Activated CD4-positive, alpha-beta T cell treated with anti-CD3 and anti-CD28 coated beads for 36 hours (primary cell): ENCODE measurements around the gene AHCYL2. TPM values are rescaled to one million over a fixed set of nuclear protein-coding genes. Genes with fewer than 3 reads are reported as not detected.

Experiments used
- ATAC-seq: fragments of 200-7000 bp; cut with Tn5 transposase; one replicate; pipeline ENCODE4 v1.10.0; 2021; ENCODE audit warnings: mild to moderate bottlenecking, moderate library complexity
- CTCF ChIA-PET: fragments of 350-600 bp; sonication (Branson Sonifier 250); formaldehyde crosslinking; loops from one replicate; lab custom pipeline; 2021; ENCODE audit warnings: antibody characterized with exemption; lab: Charles Lee
- POLR2A ChIA-PET: fragments of 350-600 bp; sonication (Branson Sonifier 250); formaldehyde crosslinking; loops from one replicate; lab custom pipeline; 2021; ENCODE audit warnings: antibody characterized with exemption, inconsistent platforms; lab: Charles Lee
- DNase-seq: peaks from one replicate; pipeline ENCODE4 v3.0.0-alpha.2; 2020
- H3K27ac Mint-ChIP-seq: one replicate; pipeline ENCODE4 v1.8.0; 2021; ENCODE audit warnings: mixed read lengths
- H3K27me3 Mint-ChIP-seq: one replicate; pipeline ENCODE4 v1.8.0; 2021; ENCODE audit warnings: mixed read lengths
- H3K36me3 Mint-ChIP-seq: one replicate; pipeline ENCODE4 v1.8.0; 2021; ENCODE audit warnings: low read depth, mixed read lengths
- H3K4me1 Mint-ChIP-seq: one replicate; pipeline ENCODE4 v1.8.0; 2021; ENCODE audit warnings: mixed read lengths
- H3K4me3 Mint-ChIP-seq: one replicate; pipeline ENCODE4 v1.8.0; 2021; ENCODE audit warnings: mild to moderate bottlenecking, moderate library complexity, mixed read lengths
- H3K9me3 Mint-ChIP-seq: one replicate; pipeline ENCODE4 v1.8.0; 2021; ENCODE audit warnings: low read depth, mixed read lengths
- intact Hi-C, 2 experiments: fragments of 100-400 bp; cut with DNase I in 1 of 2; cut with micrococcal nuclease in 1 of 2; formaldehyde crosslinking; loops; one replicate each; pipeline versions ENCODE4 v1.14.2 to v1.15.1; 2022 to 2024; cut with DNase I, micrococcal nuclease
- total RNA-seq, 2 experiments: library from RNA; stranded (reverse); gene quantifications; one replicate each; pipeline ENCODE4 v1.2.3, GENCODE V29; 2021

AHCYL2 gene
- total RNA-seq, 2 experiments from 2014 or later, result 14.1 to 14.9 TPM

DNA sequence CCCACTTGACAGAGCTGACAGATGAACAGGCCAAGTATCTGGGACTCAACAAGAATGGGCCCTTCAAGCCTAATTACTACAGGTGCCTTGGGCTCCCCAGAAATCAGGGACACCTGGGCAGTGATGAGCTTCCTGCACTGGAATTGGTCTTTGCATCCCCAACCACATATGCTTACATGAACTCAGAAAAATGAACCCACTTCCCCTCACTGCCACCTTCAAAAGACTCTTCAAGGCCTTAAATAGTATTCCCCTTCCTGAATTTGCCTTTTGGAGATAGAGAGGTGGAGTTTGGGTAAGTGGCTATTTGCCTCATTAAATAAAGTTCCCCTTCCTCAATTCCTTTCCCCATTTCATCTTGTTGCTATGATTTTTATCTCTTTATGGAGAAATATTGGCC lies 201.7 kb downstream of the AHCYL2 start:
- peak overlapping the region; percentile 13 for H3K27ac Mint-ChIP-seq
- POLR2A ChIA-PET, result interaction anchor here (1.4 kb wide), 1 partner anchor 8 kb away, joined by 4 read pairs; the partner anchor contains the start of gene STRIP2
- CTCF ChIA-PET, result interaction anchor here (1.5 kb wide), 1 partner anchor 12 kb away, joined by 4 read pairs; no protein-coding TSS in a partner anchor
- H3K4me3 Mint-ChIP-seq, result no peak overlapping the region
- H3K36me3 Mint-ChIP-seq, result peaks cover 16% of the 10 kb centered on the region
- H3K4me1 Mint-ChIP-seq, result peaks cover 3% of the 10 kb centered on the region
- no peak for DNase-seq
- H3K27me3 Mint-ChIP-seq, result no peaks in the 10 kb centered on the region
- intact Hi-C loops, result no loop called here
- no peak for ATAC-seq
- no peaks in the 10 kb centered on the region for H3K9me3 Mint-ChIP-seq

DNA sequence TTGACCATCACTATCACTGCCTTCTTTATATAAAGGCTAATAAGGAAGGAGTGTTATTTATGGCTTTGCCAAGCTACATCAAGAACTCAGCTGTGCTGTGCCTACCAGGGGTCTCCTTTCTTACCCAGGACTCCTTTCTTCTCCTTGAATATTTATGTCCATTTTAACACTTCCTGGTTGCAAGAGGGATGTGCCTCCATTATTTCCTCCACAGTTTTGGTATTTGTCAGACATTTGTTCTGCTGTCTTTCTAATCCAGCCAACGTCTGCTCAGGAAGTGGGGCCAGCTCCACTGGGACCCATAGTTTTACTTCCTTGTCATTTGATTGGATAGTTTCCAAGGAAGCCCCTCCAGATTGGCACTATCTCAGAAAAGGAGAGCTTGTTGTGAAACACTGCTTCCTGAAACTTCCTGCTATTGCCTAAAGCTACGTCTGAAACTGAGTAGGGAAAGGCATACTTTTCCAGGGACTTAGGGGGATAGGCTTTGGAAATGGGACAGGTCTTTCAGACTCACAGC lies 202.8 kb downstream of the AHCYL2 start:
- ChIA-PET CTCF (interaction anchor here (0.5 kb wide), 1 partner anchor 102 kb away, joined by 3 read pairs; no protein-coding TSS in a partner anchor), POLR2A (no interaction called here)
- no peak for ATAC-seq

DNA sequence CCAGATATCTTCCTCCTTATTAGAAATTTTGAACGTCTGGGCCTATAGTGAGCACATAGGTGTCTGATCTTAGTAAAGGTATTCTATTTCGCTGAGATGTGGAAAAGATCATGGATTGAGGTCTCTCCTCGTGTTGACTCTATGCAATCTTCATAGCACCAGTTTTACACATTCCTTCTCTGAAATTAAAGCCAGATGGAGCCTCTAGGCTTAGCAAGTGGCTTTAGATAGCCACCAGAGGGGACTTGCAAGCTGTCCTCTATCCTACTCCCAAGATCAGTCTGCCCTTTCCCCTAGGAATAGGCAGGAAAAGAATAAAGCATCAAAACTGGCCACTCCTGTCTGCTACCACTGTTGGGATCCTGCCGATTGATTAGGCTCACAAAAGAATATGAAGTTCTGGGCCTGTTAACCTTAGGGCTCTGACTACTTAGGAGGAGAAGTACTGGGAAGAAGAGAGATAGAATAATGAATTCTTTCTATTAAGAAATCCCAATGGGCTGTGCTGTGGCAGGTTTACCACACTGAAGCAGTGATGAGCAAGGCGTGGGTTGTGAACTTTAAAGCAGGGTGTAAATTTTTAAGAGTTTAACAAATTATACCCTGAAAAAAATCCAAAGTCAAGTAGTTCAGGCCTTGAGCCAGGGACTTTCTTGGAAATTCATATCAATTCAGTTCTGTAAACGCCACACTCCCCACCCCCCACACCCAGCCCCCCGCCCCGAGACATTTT lies 207.2 kb downstream of the AHCYL2 start:
- intact Hi-C loops, result loop anchor here in 1 of 2 experiments (5.0 to 10.0 kb wide), 3 partner anchors 350 to 697 kb away; partner anchors contain the start of genes CALU and TNPO3
- POLR2A ChIA-PET, result no interaction called here
- H3K4me3 Mint-ChIP-seq, result no peak overlapping the region
- peaks cover 21% of the 10 kb centered on the region for H3K4me1 Mint-ChIP-seq
- H3K9me3 Mint-ChIP-seq, result no peaks in the 10 kb centered on the region
- CTCF ChIA-PET, result interaction anchor here (1.4 to 5.0 kb wide), 2 partner anchors 58 to 64 kb away, joined by 4 to 46 read pairs; no protein-coding TSS in a partner anchor
- ATAC-seq, result no peak
- no peak for DNase-seq
- H3K36me3 Mint-ChIP-seq, result peaks cover 19% of the 10 kb centered on the region
- peaks cover 7% of the 10 kb centered on the region for H3K27me3 Mint-ChIP-seq
- no peak overlapping the region for H3K27ac Mint-ChIP-seq

More for the DNA sequence above, 202.8 kb downstream of the AHCYL2 start:
- Mint-ChIP-seq H3K9me3 (no peaks in the 10 kb centered on the region), H3K36me3 (peaks cover 16% of the 10 kb centered on the region), H3K4me3 (no peak overlapping the region), H3K27ac (no peak overlapping the region), H3K4me1 (peaks cover 3% of the 10 kb centered on the region), H3K27me3 (peaks cover 2% of the 10 kb centered on the region)
- no peak for DNase-seq
- intact Hi-C loops, result no loop called here

DNA sequence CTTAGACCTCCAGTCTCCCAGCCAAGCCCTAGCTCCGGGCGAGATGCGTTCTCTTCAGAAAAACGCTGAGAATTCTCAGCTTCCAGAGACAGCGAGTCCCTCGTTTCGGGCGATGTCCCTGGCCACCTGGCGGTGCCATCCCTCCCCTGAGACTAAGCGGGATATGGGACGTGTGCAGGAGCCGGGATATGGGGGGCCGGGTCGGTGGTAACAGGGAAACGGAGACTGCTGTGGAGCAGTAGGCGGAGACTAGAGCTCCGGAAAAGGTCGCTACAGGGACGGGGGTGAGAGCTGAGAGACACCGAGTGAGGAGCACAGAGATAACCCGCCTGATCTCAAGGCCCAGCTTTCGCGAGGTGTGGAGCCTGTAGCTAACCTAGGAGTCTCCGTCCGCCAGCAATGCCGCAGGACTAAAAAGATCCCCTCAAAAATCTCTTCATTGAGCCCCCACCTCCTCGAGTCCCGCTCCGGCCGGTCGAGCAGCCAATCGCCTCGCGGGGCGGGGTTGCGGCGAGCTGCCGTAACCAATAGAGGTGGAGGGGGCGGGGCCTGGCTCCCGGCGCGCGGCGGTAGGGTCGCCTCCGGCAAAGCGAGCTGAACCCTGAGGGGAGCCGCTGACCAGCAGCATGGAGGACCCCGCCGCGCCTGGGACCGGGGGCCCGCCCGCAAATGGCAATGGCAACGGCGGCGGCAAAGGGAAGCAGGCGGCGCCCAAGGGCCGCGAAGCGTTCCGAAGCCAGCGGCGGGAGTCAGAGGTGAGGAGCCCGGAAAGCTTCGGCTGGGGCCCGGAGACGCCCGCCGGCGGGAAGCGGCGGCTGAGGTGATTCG lies 209.2 kb downstream of the AHCYL2 start, which contains the start of gene STRIP2:
TSS of gene STRIP2 (plus strand) at position 586 of the 828 bp plus-strand sequence. CDS start at position 627, 41 bp downstream.
- H3K4me1 Mint-ChIP-seq, result peaks cover 33% of the 10 kb centered on the region
- DNase-seq, result peak; percentile 96
- intact Hi-C loops, result loop anchor here (1.0 to 10.0 kb wide), 16 partner anchors 29 to 979 kb away; partner anchors contain the start of genes CALU (in 1 of the 2), HILPDA (in 1 of the 2), NRF1 (in 1 of the 2) and SMKR1 (in 1 of the 2)
- H3K36me3 Mint-ChIP-seq, result peaks cover 24% of the 10 kb centered on the region
- CTCF ChIA-PET, result interaction anchor here (0.6 to 5.0 kb wide), 14 partner anchors 9 to 427 kb away, joined by 3 to 46 read pairs (median 4); no protein-coding TSS in a partner anchor
- H3K27ac Mint-ChIP-seq, result peak within 1 kb of the TSS; percentile 91
- peak within 1 kb of the TSS; percentile 90 for H3K4me3 Mint-ChIP-seq
- POLR2A ChIA-PET, result interaction anchor here (1.0 to 1.6 kb wide), 3 partner anchors 8 to 517 kb away, joined by 3 to 12 read pairs (median 4); no protein-coding TSS in a partner anchor
- H3K27me3 Mint-ChIP-seq, result peaks cover 7% of the 10 kb centered on the region
- no peaks in the 10 kb centered on the region for H3K9me3 Mint-ChIP-seq
- ATAC-seq, result peak; percentile 80

DNA sequence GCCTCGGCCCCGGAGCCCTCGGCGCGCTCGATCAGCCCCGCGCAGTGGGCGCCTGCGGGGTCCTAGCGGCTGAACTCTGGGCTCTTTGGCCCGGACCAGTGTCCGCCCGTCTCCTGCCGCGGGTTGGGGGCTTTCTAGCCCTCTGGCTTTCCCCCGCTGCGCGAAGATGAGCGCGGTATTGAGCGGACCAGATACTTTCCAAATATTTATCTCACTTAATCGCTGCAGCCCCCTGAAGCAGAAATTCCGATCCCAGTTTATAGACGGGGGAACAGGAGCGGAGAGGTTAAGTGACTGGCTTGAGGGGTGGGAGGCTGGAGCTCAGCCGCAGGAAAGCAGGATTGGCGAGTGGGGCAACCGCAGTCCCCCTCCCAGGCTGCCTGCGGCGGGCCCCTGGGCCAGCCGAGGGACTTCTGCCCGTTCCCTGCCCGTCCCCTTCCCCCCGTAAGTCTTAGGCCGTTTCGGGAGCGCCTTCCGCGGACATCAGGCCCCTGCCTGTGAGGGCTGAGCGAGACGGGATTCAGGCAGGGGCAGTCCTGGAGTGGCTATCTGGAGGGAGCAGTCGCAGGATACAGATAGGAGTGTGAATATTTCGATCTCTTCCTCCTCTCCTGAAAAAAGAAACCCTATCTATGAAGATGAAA lies 210.0 kb downstream of the AHCYL2 start:
- Mint-ChIP-seq H3K36me3 (peaks cover 28% of the 10 kb centered on the region), H3K9me3 (no peaks in the 10 kb centered on the region), H3K4me1 (peaks cover 38% of the 10 kb centered on the region), H3K4me3 (peak overlapping the region; percentile 90), H3K27me3 (peaks cover 7% of the 10 kb centered on the region), H3K27ac (peak overlapping the region; percentile 91)
- intact Hi-C loops, result loop anchor here (1.0 to 10.0 kb wide), 19 partner anchors 30 to 1478 kb away; partner anchors contain the start of genes CALU (in 1 of the 2), HILPDA (in 1 of the 2), NRF1 (in 1 of the 2) and SMKR1 (in 1 of the 2)
- DNase-seq (peak; percentile 20), ATAC-seq (no peak)
- ChIA-PET POLR2A (interaction anchor here (0.7 to 1.6 kb wide), 5 partner anchors 9 to 516 kb away, joined by 3 to 12 read pairs (median 3); no protein-coding TSS in a partner anchor), CTCF (interaction anchor here (0.7 to 5.0 kb wide), 11 partner anchors 9 to 392 kb away, joined by 3 to 46 read pairs (median 5); no protein-coding TSS in a partner anchor)

DNA sequence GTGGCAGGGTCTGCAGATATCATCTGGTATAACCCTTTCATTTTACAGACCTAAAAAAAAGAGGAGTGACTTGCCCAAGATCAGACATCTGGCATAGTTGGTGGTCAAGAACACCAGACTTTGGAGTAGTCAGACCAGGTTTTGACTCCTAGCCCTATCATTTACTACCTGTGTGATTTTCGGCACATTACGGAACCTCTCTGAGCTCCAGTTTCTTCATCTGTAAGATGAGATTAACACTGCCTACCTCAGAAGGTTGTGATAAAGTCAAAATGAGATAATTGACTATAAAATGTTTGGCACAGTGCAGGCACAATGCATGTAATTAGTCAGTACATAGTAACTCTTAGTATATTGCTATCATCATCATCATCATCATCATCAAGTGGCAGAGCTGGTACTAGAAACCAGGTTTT lies 210.6 kb downstream of the AHCYL2 start:
- no peak for DNase-seq
- Mint-ChIP-seq H3K27me3 (peaks cover 7% of the 10 kb centered on the region), H3K9me3 (no peaks in the 10 kb centered on the region), H3K27ac (peak overlapping the region; percentile 91), H3K4me1 (peaks cover 44% of the 10 kb centered on the region), H3K36me3 (peaks cover 34% of the 10 kb centered on the region), H3K4me3 (peak overlapping the region; percentile 90)
- intact Hi-C loops, result loop anchor here (2.0 to 10.0 kb wide), 12 partner anchors 31 to 1477 kb away; partner anchors contain the start of genes CALU (in 1 of the 2), HILPDA (in 1 of the 2), NRF1 (in 1 of the 2) and SMKR1 (in 1 of the 2)
- ATAC-seq, result peak; percentile 11
- CTCF ChIA-PET, result interaction anchor here (1.2 to 5.0 kb wide), 3 partner anchors 37 to 92 kb away, joined by 5 to 46 read pairs (median 23); no protein-coding TSS in a partner anchor
- POLR2A ChIA-PET, result interaction anchor here (0.7 to 1.0 kb wide), 3 partner anchors 68 to 215 kb away, joined by 3 to 6 read pairs (median 3); no protein-coding TSS in a partner anchor

DNA sequence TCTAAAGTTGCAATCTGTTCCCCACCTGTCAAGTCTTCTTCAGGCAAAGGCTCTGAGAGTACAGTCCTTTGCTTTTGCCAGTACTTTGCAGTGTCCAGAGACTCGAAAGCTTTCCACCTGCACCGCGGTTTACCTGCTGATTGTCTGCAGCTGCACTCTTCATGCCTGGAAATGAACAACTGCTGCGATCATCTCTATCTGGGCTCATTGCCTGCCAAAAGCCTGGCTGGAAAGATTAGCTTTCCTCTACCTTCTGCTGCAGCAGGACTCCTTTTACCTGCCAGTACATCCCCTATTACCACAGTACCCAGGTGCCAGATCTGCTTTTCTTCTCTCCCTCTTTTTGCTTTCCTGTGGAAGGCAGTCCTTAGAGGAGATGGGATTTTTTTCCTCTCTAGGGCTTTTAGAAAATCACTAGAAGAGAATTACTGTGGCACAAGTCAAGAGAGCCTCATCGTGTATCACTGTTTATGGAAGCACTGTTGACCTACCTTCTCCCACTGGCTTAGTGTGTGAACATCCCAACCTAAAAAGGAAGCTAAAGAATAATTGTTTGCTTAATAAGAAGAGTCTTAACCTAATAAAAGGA lies 211.6 kb downstream of the AHCYL2 start:
- DNase-seq (peak; percentile 18), ATAC-seq (no peak)
- peak overlapping the region; percentile 90 for H3K4me3 Mint-ChIP-seq
- H3K9me3 Mint-ChIP-seq, result no peaks in the 10 kb centered on the region
- H3K4me1 Mint-ChIP-seq, result peaks cover 52% of the 10 kb centered on the region
- CTCF ChIA-PET, result interaction anchor here (0.7 to 5.0 kb wide), 3 partner anchors 62 to 93 kb away, joined by 3 to 46 read pairs (median 5); no protein-coding TSS in a partner anchor
- POLR2A ChIA-PET, result interaction anchor here (0.7 to 1.2 kb wide), 2 partner anchors 60 to 66 kb away, joined by 4 to 5 read pairs; partner anchors contain the start of gene SMKR1
- H3K27ac Mint-ChIP-seq, result peak overlapping the region; percentile 51
- peaks cover 43% of the 10 kb centered on the region for H3K36me3 Mint-ChIP-seq
- H3K27me3 Mint-ChIP-seq, result peaks cover 7% of the 10 kb centered on the region
- intact Hi-C loops, result loop anchor here (5.0 to 10.0 kb wide), 5 partner anchors 34 to 1476 kb away; partner anchors contain the start of genes CALU (in 1 of the 2) and TNPO3 (in 1 of the 2)

DNA sequence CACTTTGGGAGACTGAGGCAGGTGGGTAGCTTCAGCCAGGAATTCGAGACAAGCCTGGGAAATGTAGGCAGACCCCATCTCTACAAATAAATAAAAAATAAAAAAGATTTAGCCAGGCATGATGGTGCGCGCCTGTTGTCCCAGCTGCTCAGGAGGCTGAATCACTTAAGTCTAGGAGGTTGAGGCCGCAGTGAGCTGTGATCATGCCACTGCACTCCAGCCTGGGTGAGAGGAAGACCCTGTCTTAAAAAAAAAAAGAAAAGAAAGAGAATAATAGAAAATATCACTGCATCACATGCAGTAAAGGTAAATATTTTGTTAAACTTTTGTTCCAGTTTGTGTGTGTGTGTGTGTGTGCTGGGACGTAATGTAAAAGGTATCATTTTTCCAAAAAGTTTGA lies 212.4 kb downstream of the AHCYL2 start:
- Mint-ChIP-seq H3K27me3 (peaks cover 5% of the 10 kb centered on the region), H3K4me3 (peak overlapping the region; percentile 51), H3K27ac (no peak overlapping the region), H3K36me3 (peaks cover 48% of the 10 kb centered on the region), H3K9me3 (no peaks in the 10 kb centered on the region), H3K4me1 (peaks cover 52% of the 10 kb centered on the region)
- intact Hi-C loops, result loop anchor here (5.0 to 10.0 kb wide), 5 partner anchors 35 to 1475 kb away; partner anchors contain the start of genes CALU (in 1 of the 2) and TNPO3 (in 1 of the 2)
- ChIA-PET CTCF (interaction anchor here (5.0 kb wide), 1 partner anchor 69 kb away, joined by 46 read pairs; no protein-coding TSS in a partner anchor), POLR2A (interaction anchor here (0.7 to 1.2 kb wide), 2 partner anchors 61 to 65 kb away, joined by 4 to 5 read pairs; partner anchors contain the start of gene SMKR1)
- DNase-seq (peak; percentile 15), ATAC-seq (no peak)

DNA sequence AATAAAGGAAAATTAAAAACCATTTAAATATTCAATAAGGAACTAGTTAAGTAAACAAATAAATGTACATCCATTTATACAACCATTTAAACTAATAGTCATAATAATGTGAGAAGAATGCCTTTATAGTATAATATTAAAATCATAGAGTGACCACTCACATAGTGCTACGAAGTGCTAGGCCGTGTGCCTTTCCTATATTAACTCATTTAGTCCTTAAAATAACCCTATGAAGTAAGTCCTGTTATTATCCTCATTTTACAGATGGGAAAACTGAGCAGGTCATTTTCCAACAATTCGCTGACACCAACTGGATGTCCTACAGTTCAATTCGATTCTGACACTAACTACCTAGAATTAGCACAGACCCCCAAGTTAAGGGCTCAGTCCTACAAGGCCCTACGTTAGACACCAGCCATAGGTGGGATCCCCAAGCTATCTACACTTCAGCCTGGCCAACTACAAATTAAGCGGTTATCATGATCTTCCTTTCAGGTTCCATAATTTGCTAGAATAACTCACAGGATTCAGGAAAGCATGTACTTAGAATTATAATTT lies 213.5 kb downstream of the AHCYL2 start:
- ATAC-seq (no peak), DNase-seq (no peak)
- intact Hi-C loops, result loop anchor here (1.0 to 10.0 kb wide), 8 partner anchors 34 to 1474 kb away; partner anchors contain the start of genes AHCYL2 (in 1 of the 2), ATP6V1F (in 1 of the 2), CALU (in 1 of the 2) and TNPO3 (in 1 of the 2)
- H3K4me3 Mint-ChIP-seq, result peak overlapping the region; percentile 34
- peaks cover 44% of the 10 kb centered on the region for H3K4me1 Mint-ChIP-seq
- CTCF ChIA-PET, result interaction anchor here (0.9 to 3.5 kb wide), 14 partner anchors 11 to 571 kb away, joined by 3 to 29 read pairs (median 4); no protein-coding TSS in a partner anchor
- no peaks in the 10 kb centered on the region for H3K9me3 Mint-ChIP-seq
- POLR2A ChIA-PET, result interaction anchor here (0.9 to 1.6 kb wide), 4 partner anchors 20 to 767 kb away, joined by 3 to 10 read pairs (median 6); partner anchors contain the start of gene TMEM209
- H3K36me3 Mint-ChIP-seq, result peaks cover 55% of the 10 kb centered on the region
- H3K27ac Mint-ChIP-seq, result peak overlapping the region; percentile 93
- H3K27me3 Mint-ChIP-seq, result no peaks in the 10 kb centered on the region
